ENCODE results near the gene ADORA1. TPM values are rescaled to one million over a fixed set of nuclear protein-coding genes. Genes with fewer than 3 reads are reported as not detected.

Gene ADORA1
- total RNA-seq, 4 donors from 2014 or later: 0.94 to 25.6 (median 6.8) TPM

GRCh38 chr1:203161175-203161574, 33.6 kb downstream of the ADORA1 start:
- H3K9me3 ChIP-seq: no peaks in the 10 kb centered on the region
- no peak for DNase-seq
- 50 to 52% methylated on average over 6 of the region's 6 CpGs for WGBS, 2 donors
- peaks cover 4 to 8% of the 10 kb centered on the region in 2 donors for H3K4me1 ChIP-seq
- no peaks in the 10 kb centered on the region for H3K27me3 ChIP-seq
- no peak overlapping the region for H3K27ac ChIP-seq
- no peak overlapping the region for H3K4me3 ChIP-seq (replicated peaks in 1 of 3)
- intact Hi-C loops (cut with DNase I): loop anchor here (5.0 kb wide), 1 partner anchor 39 kb away; no protein-coding TSS in a partner anchor
- no peak for TF ChIP-seq CTCF (IDR thresholded peaks at IDR 0.05)
- TF ChIP-seq POLR2A (IDR thresholded peaks at IDR 0.05): no peak
- no peaks in the 10 kb centered on the region for H3K36me3 ChIP-seq

GRCh38 chr1:203161703-203162102, 34.2 kb downstream of the ADORA1 start:
- Histone ChIP-seq H3K4me1 (peaks cover 4 to 8% of the 10 kb centered on the region in 2 donors), H3K36me3 (no peaks in the 10 kb centered on the region), H3K4me3 (replicated peaks in 1 of 3) (no peak overlapping the region), H3K27me3 (no peaks in the 10 kb centered on the region), H3K9me3 (no peaks in the 10 kb centered on the region), H3K27ac (no peak overlapping the region)
- intact Hi-C loops (cut with DNase I): loop anchor here (5.0 kb wide), 1 partner anchor 39 kb away; no protein-coding TSS in a partner anchor
- WGBS, 2 donors: 89 to 93% methylated on average over 11 of the region's 11 CpGs
- TF ChIP-seq POLR2A (IDR thresholded peaks at IDR 0.05): no peak
- no peak for DNase-seq

- WGBS, 2 donors: 83% methylated on average over 1 of the region's 1 CpG
- H3K4me1 ChIP-seq: peaks cover 4 to 8% of the 10 kb centered on the region in 2 donors
- H3K36me3 ChIP-seq: no peaks in the 10 kb centered on the region
- intact Hi-C loops (cut with DNase I): loop anchor here (5.0 kb wide), 1 partner anchor 40 kb away; no protein-coding TSS in a partner anchor
- no peak overlapping the region for H3K27ac ChIP-seq
- H3K4me3 ChIP-seq (replicated peaks in 1 of 3): no peak overlapping the region
- H3K9me3 ChIP-seq: no peaks in the 10 kb centered on the region
- no peaks in the 10 kb centered on the region for H3K27me3 ChIP-seq
- TF ChIP-seq CTCF (IDR thresholded peaks at IDR 0.05): no peak
- no peak for TF ChIP-seq POLR2A (IDR thresholded peaks at IDR 0.05)
- no peak for DNase-seq
Observed at GRCh38 chr1:203162403-203162802, 34.9 kb downstream of the ADORA1 start.

DNA sequence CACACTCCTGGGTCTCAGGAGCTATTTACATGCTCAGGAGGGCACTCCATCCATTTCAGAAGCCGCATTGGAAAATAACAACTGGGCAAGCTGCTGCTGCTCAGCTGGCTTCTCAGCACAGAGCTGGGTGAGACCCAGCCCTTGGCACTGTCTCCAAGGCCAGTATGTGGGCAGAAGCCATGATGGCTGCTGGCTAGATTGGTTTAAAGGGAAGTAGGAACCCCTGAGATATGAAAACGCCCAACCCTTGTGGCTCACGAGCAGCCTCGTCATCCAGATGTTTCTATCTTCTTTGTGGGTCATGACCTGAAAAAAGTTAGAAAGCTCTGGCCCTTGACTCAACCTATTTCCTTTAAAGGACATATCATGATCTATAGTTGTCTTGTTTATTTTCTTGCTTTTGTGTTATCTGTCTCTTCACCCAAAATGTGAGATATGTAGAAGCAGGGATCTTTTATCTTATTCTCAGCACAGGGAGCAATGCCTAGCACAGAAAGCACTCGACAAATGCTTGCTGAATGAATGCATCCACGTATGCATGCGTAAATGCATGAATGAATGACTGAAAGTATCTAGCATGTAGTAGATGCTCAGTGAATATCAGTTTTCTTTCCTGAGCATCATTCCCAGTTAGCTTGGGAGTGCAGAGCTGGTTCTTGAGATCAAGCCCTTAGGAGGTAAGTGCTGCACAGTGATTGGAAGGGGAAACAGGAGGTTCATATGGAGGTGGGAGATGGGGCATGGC, 36.5 kb downstream of the ADORA1 start:
- no peak overlapping the region for H3K27ac ChIP-seq
- H3K36me3 ChIP-seq: no peaks in the 10 kb centered on the region
- no peaks in the 10 kb centered on the region for H3K27me3 ChIP-seq
- no peak for DNase-seq
- no peaks in the 10 kb centered on the region for H3K9me3 ChIP-seq
- no peak for TF ChIP-seq POLR2A (IDR thresholded peaks at IDR 0.05)
- TF ChIP-seq CTCF (IDR thresholded peaks at IDR 0.05): no peak
- H3K4me3 ChIP-seq (replicated peaks in 1 of 3): no peak overlapping the region
- intact Hi-C loops (cut with DNase I): loop anchor here (5.0 kb wide), 1 partner anchor 42 kb away; no protein-coding TSS in a partner anchor
- H3K4me1 ChIP-seq: peaks cover 4 to 8% of the 10 kb centered on the region in 2 donors
- WGBS, 2 donors: 85 to 90% methylated on average over 6 to 7 of the region's 7 CpGs

GRCh38 chr1:203165101-203165799, 37.7 kb downstream of the ADORA1 start:
- no peak overlapping the region for H3K4me3 ChIP-seq (replicated peaks in 1 of 3)
- H3K4me1 ChIP-seq: peaks cover 4 to 8% of the 10 kb centered on the region in 2 donors
- 92 to 94% methylated on average over 25 to 28 of the region's 28 CpGs for WGBS, 2 donors
- intact Hi-C loops (cut with DNase I): no loop called here
- H3K27ac ChIP-seq: no peak overlapping the region
- H3K27me3 ChIP-seq: no peaks in the 10 kb centered on the region
- H3K9me3 ChIP-seq: no peaks in the 10 kb centered on the region
- DNase-seq: no peak
- TF ChIP-seq CTCF (IDR thresholded peaks at IDR 0.05) (no peak), POLR2A (IDR thresholded peaks at IDR 0.05) (no peak)
- no peaks in the 10 kb centered on the region for H3K36me3 ChIP-seq

Measured in thyroid gland (tissue), 4 donors.